ENCODE measurements around the gene PRDX1.

DNA sequence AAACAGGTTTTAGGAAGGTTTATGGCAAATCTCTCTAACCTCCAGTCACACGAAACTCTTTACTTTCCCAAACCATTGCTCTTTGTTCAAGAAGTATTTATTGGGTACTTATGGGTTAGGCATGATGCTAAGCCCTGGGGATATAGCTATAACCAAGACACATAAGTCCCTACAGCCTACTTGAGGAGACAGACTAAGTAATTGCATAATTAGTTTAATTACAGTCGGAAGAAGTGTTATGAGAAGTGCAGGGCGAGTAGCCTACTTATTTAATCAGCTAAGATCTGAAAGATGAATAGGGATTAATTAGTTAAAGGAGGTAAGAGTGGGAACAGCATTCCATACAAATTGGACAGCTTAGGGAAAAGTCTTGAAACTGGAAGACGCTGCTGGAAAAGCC is 48.9 kb upstream of the PRDX1 start:
- TF ChIP-seq EP300 (IDR thresholded peaks at IDR 0.05; ENCODE audit: borderline replicate concordance) (no peak), MAX (IDR thresholded peaks at IDR 0.05) (no peak), TAF1 (IDR thresholded peaks at IDR 0.05; ENCODE audit: low read depth) (no peak), TEAD4 (IDR thresholded peaks at IDR 0.05) (no peak), YY1 (IDR thresholded peaks at IDR 0.05; ENCODE audit: low read depth) (no peak), CEBPB (IDR thresholded peaks at IDR 0.05) (no peak), NFIC (IDR thresholded peaks at IDR 0.05) (no peak), EGR1 (IDR thresholded peaks at IDR 0.05) (no peak), CREB1 (IDR thresholded peaks at IDR 0.05; ENCODE audit: low read depth) (no peak), ZBTB7A (IDR thresholded peaks at IDR 0.05; ENCODE audit: low read depth) (no peak), RAD21 (IDR thresholded peaks at IDR 0.05; ENCODE audit: low read depth) (no peak), FOXM1 (IDR thresholded peaks at IDR 0.05; ENCODE audit: borderline replicate concordance, low read depth) (no peak)
- TF ChIP-seq, protein P1, sequence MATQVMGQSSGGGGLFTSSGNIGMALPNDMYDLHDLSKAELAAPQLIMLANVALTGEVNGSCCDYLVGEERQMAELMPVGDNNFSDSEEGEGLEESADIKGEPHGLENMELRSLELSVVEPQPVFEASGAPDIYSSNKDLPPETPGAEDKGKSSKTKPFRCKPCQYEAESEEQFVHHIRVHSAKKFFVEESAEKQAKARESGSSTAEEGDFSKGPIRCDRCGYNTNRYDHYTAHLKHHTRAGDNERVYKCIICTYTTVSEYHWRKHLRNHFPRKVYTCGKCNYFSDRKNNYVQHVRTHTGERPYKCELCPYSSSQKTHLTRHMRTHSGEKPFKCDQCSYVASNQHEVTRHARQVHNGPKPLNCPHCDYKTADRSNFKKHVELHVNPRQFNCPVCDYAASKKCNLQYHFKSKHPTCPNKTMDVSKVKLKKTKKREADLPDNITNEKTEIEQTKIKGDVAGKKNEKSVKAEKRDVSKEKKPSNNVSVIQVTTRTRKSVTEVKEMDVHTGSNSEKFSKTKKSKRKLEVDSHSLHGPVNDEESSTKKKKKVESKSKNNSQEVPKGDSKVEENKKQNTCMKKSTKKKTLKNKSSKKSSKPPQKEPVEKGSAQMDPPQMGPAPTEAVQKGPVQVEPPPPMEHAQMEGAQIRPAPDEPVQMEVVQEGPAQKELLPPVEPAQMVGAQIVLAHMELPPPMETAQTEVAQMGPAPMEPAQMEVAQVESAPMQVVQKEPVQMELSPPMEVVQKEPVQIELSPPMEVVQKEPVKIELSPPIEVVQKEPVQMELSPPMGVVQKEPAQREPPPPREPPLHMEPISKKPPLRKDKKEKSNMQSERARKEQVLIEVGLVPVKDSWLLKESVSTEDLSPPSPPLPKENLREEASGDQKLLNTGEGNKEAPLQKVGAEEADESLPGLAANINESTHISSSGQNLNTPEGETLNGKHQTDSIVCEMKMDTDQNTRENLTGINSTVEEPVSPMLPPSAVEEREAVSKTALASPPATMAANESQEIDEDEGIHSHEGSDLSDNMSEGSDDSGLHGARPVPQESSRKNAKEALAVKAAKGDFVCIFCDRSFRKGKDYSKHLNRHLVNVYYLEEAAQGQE (IDR thresholded peaks at IDR 0.05; ENCODE audit: low read depth), result no peak
- TF ChIP-seq, protein P2, sequence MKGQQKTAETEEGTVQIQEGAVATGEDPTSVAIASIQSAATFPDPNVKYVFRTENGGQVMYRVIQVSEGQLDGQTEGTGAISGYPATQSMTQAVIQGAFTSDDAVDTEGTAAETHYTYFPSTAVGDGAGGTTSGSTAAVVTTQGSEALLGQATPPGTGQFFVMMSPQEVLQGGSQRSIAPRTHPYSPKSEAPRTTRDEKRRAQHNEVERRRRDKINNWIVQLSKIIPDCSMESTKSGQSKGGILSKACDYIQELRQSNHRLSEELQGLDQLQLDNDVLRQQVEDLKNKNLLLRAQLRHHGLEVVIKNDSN (IDR thresholded peaks at IDR 0.05), result no peak

All from Ishikawa (cell line).